Prostate gland (tissue), 2 donors: ENCODE results near the gene IFRD2.
"Not testable (repeated sequence)": the region's sequence is repeated elsewhere in the genome, so short reads cannot be mapped to it uniquely, and the experiment has no call there.

ENCODE experiments used
- POLR2A ChIP-seq: fragments of 450-650 bp; IDR thresholded peaks from one replicate; pipeline ENCODE4 v1.6.1; 2016; ENCODE audit warnings: antibody characterized with exemption, mild to moderate bottlenecking
- TF ChIP-seq, protein P1 (sequence below), 4 experiments: fragments of 200-600 bp in 2 of 4; fragments of 450-650 bp in 2 of 4; sonication (generic) in 2 of 4; IDR thresholded peaks; 1 replicate in 3 of 4; 2 replicates in 1 of 4; pipeline ENCODE4 v1.5.1; 2016 to 2019; ENCODE audit warnings: antibody characterized with exemption in 4 of 4, mild to moderate bottlenecking in 2 of 4, moderate library complexity in 2 of 4

GRCh38 chr3:50284121-50284520, 8.1 kb downstream of the IFRD2 start:
- TF ChIP-seq, protein P1, sequence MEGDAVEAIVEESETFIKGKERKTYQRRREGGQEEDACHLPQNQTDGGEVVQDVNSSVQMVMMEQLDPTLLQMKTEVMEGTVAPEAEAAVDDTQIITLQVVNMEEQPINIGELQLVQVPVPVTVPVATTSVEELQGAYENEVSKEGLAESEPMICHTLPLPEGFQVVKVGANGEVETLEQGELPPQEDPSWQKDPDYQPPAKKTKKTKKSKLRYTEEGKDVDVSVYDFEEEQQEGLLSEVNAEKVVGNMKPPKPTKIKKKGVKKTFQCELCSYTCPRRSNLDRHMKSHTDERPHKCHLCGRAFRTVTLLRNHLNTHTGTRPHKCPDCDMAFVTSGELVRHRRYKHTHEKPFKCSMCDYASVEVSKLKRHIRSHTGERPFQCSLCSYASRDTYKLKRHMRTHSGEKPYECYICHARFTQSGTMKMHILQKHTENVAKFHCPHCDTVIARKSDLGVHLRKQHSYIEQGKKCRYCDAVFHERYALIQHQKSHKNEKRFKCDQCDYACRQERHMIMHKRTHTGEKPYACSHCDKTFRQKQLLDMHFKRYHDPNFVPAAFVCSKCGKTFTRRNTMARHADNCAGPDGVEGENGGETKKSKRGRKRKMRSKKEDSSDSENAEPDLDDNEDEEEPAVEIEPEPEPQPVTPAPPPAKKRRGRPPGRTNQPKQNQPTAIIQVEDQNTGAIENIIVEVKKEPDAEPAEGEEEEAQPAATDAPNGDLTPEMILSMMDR (IDR thresholded peaks at IDR 0.05) = not testable (repeated sequence)
- TF ChIP-seq POLR2A = not testable (repeated sequence)
